Mesothelial cell of epicardium (in vitro differentiated cells): ENCODE results near the gene PTPRN2. TPM values are rescaled to one million over a fixed set of nuclear protein-coding genes. Genes with fewer than 3 reads are reported as not detected.
"Not testable (repeated sequence)": the region's sequence is repeated elsewhere in the genome, so short reads cannot be mapped to it uniquely, and the experiment has no call there.

Source experiments
- DNase-seq, 2 experiments: peaks; one replicate each; pipeline ENCODE4 v3.0.0; 2021; ENCODE audit warnings: low spot score in 2 of 2; ENCODE audit not compliant: unreplicated experiment in 2 of 2
- H3K27ac Mint-ChIP-seq: 2 replicates; pipeline ENCODE4 v1.8.0; 2021; ENCODE audit warnings: mixed read lengths
- H3K27me3 Mint-ChIP-seq: 2 replicates; pipeline ENCODE4 v1.8.0; 2021; ENCODE audit warnings: low read depth, mixed read lengths
- H3K36me3 Mint-ChIP-seq: 2 replicates; pipeline ENCODE4 v1.8.0; 2021; ENCODE audit warnings: mixed read lengths
- H3K4me1 Mint-ChIP-seq: 2 replicates; pipeline ENCODE4 v1.8.0; 2021; ENCODE audit warnings: mixed read lengths
- H3K4me3 Mint-ChIP-seq: 2 replicates; pipeline ENCODE4 v1.8.0; 2021; ENCODE audit warnings: mild to moderate bottlenecking, moderate library complexity, mixed read lengths
- H3K9me3 Mint-ChIP-seq: 2 replicates; pipeline ENCODE4 v1.8.0; 2021; ENCODE audit warnings: mixed read lengths
- total RNA-seq: library from RNA; stranded (reverse); gene quantifications from 3 replicates; pipeline ENCODE4 v1.2.1, GENCODE V29; 2021
- TF ChIP-seq, protein P1 (sequence below): fragments of 200-600 bp; sonication (generic); IDR thresholded peaks from one replicate; pipeline ENCODE4 v1.5.0; 2021; ENCODE audit warnings: antibody characterized with exemption; ENCODE audit not compliant: unreplicated experiment

PTPRN2 gene
- total RNA-seq, 1 donor from 2014 or later, result 2.2 TPM

DNA sequence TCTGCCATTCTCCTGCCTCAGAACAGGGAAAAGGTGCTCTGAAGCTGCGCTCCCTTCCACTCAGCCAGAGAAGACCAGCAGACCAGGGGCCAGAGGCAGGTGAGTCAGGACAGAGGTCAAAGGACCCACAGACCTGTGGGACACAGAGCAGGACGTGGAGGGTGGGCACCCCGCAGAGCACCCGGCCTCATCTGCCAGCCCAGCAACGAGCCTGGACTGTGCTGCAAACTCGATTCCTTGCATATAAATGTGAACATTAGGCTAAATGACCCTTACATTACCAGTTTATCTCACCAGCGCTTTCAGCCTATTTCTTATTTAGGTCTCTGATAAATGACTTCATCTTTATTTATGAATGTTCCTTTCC is 50.1 kb downstream of the PTPRN2 start:
- TF ChIP-seq, protein P1, sequence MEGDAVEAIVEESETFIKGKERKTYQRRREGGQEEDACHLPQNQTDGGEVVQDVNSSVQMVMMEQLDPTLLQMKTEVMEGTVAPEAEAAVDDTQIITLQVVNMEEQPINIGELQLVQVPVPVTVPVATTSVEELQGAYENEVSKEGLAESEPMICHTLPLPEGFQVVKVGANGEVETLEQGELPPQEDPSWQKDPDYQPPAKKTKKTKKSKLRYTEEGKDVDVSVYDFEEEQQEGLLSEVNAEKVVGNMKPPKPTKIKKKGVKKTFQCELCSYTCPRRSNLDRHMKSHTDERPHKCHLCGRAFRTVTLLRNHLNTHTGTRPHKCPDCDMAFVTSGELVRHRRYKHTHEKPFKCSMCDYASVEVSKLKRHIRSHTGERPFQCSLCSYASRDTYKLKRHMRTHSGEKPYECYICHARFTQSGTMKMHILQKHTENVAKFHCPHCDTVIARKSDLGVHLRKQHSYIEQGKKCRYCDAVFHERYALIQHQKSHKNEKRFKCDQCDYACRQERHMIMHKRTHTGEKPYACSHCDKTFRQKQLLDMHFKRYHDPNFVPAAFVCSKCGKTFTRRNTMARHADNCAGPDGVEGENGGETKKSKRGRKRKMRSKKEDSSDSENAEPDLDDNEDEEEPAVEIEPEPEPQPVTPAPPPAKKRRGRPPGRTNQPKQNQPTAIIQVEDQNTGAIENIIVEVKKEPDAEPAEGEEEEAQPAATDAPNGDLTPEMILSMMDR, result no peak
- Mint-ChIP-seq H3K27me3 (no peaks in the 10 kb centered on the region), H3K27ac (no peak overlapping the region), H3K9me3 (no peaks in the 10 kb centered on the region), H3K36me3 (no peaks in the 10 kb centered on the region), H3K4me3 (no peak overlapping the region), H3K4me1 (no peaks in the 10 kb centered on the region)
- DNase-seq, result no peak

DNA sequence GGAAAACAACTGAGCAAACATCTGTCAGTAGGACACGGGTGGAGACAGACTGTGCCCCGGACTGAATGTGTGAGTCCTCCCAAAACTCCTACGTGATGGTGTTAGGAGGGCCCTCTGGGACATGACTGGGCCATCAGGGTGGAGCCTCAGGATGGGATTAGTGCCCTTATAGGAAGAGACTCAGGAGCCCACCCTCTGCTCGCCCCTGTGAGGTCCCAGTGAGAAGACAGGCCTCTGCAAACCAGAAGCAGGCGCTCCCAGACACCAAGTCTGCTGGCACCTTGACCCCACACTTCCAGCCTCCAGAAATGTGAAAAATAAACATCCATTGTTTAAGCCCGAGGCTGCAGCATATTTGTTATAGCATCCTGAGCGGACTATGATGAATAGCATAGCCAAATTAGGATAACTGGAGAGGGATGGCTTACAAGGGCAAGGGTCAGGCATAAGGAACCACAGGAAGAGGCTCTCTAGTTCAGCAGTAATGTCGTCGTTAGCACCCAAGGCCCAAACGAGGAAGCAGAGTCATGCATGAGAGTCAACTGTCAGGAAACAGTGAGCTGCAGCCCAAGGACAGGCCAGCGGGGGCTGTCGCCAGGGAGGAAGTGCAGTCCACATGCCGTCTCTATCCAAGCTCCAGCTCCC is 50.6 kb downstream of the PTPRN2 start:
- no peak overlapping the region for H3K4me3 Mint-ChIP-seq
- H3K36me3 Mint-ChIP-seq, result no peaks in the 10 kb centered on the region
- H3K27ac Mint-ChIP-seq, result no peak overlapping the region
- no peaks in the 10 kb centered on the region for H3K4me1 Mint-ChIP-seq
- no peaks in the 10 kb centered on the region for H3K27me3 Mint-ChIP-seq
- no peak for DNase-seq
- H3K9me3 Mint-ChIP-seq, result no peaks in the 10 kb centered on the region
- TF ChIP-seq, protein P1, result no peak

DNA sequence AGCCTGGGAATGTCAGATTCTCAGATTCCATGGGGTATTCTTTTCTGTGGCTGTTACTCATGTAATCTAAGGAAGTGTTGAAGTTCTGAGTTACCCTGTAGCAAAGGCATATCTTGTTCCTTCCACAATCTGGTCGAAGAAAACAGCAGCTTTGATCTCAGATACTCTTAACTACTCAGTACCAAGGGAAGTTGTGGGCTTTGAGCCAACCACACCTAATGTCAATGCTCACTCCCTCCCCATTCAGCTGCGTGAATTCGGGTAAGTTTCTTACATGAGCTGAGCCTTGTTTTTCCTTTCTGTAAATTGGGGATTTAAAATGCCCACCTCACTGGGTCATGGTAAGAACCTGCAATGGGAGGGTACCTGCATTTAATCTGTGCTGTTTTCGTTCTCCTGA is 52.5 kb downstream of the PTPRN2 start:
- DNase-seq, result no peak
- Mint-ChIP-seq H3K4me3 (no peak overlapping the region), H3K36me3 (no peaks in the 10 kb centered on the region), H3K27me3 (no peaks in the 10 kb centered on the region), H3K9me3 (no peaks in the 10 kb centered on the region), H3K27ac (no peak overlapping the region), H3K4me1 (no peaks in the 10 kb centered on the region)
- TF ChIP-seq, protein P1, result no peak

DNA sequence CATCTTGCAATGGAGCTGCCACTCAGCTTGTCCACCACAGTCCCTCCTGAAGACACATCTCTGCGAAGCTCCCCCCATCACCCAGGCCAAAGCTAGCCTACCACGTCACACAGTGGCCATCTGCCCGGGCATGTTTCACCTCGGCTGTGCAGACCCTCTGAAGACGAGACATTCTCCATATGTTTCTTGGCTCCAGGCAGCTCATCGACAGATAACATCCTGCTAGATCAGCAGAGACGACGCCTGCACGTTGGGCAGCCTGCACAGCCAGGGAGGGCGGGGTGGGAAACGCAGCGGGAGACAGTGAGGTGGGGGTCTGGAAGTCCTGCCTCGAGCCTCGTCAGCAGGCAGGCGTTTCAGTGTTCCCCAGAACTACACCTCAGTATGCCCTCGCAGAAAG is 53.0 kb downstream of the PTPRN2 start:
- peaks cover 3% of the 10 kb centered on the region for H3K4me1 Mint-ChIP-seq
- H3K27me3 Mint-ChIP-seq, result no peaks in the 10 kb centered on the region
- no peaks in the 10 kb centered on the region for H3K9me3 Mint-ChIP-seq
- H3K36me3 Mint-ChIP-seq, result no peaks in the 10 kb centered on the region
- H3K27ac Mint-ChIP-seq, result no peak overlapping the region
- no peak for DNase-seq
- H3K4me3 Mint-ChIP-seq, result no peak overlapping the region
- TF ChIP-seq, protein P1, result no peak

DNA sequence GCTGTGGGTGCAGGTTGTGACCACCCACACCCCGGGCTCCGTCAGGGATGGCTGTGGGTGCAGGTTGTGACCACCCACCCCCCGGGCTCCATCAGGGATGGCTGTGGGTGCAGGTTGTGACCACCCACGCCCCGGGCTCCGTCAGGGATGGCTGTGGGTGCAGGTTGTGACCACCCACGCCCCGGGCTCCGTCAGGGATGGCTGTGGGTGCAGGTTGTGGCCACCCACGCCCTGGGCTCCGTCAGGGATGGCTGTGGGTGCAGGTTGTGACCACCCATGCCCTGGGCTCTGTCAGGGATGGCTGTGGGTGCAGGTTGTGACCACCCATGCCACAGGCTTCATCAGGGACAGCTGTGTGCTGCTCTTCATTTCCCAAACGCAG is 53.5 kb downstream of the PTPRN2 start:
- DNase-seq, H3K36me3 Mint-ChIP-seq, H3K27me3 Mint-ChIP-seq, H3K4me3 Mint-ChIP-seq, H3K27ac Mint-ChIP-seq, H3K9me3 Mint-ChIP-seq, H3K4me1 Mint-ChIP-seq: not testable (repeated sequence)

DNA sequence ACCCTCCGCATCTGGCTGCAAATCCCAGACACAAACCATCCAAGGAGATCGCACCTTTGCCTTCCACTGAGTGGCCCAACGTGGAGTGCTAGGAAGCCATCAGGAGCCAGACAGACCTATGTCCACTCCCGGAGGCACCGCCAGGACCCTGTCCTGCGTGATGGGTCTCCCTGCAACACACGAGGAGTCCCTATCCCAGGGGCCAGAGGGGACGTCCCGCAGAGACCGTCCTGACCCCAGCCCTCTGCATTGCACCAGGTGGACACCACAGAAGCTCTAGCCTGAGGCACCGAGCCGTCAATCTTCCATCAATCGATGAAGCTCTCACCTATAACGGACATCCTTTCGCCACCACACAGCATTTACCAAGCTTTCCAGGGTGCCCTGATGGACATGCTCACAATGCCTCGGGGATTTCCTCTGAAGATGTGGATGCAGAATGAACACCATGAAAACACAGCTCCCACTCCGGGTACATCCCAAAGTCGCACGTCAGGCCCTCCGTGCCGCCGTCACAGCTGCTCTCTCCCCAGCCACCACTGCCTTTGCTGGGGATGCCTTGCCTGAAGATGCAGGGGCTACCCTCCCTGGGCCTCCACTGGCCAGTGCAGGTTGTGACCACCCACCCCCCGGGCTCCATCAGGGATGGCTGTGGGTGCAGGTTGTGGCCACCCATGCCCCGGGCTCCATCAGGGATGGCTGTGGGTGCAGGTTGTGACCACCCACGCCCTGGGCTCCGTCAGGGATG is 54.1 kb downstream of the PTPRN2 start:
- TF ChIP-seq, protein P1, result no peak
- Mint-ChIP-seq H3K27me3 (no peaks in the 10 kb centered on the region), H3K4me1 (peaks cover 13% of the 10 kb centered on the region), H3K36me3 (no peaks in the 10 kb centered on the region), H3K4me3 (no peak overlapping the region), H3K27ac (no peak overlapping the region), H3K9me3 (no peaks in the 10 kb centered on the region)
- no peak for DNase-seq
